ENCODE results near the gene ERI3.

GRCh38 chr1:44389437-44389836 lies 34.4 kb upstream of the ERI3 start:
- TF ChIP-seq POLR2A (IDR thresholded peaks at IDR 0.05) (no peak), CTCF (IDR thresholded peaks at IDR 0.05) (no peak)

All from vagina (tissue), 2 donors.